Stimulated activated naive CD4-positive, alpha-beta T cell (primary cell): ENCODE measurements around the gene ZNHIT6.
"Not testable (repeated sequence)": the region's sequence is repeated elsewhere in the genome, so short reads cannot be mapped to it uniquely, and the experiment has no call there.

Experiments used
- DNase-seq, 6 experiments: peaks; one replicate each; lab custom pipeline; 2025; lab: John Stamatoyannopoulos, UW

Gene ZNHIT6

GRCh38 chr1:85665932-85666331 lies 42.3 kb downstream of the ZNHIT6 start:
- DNase-seq, result no peak

DNA sequence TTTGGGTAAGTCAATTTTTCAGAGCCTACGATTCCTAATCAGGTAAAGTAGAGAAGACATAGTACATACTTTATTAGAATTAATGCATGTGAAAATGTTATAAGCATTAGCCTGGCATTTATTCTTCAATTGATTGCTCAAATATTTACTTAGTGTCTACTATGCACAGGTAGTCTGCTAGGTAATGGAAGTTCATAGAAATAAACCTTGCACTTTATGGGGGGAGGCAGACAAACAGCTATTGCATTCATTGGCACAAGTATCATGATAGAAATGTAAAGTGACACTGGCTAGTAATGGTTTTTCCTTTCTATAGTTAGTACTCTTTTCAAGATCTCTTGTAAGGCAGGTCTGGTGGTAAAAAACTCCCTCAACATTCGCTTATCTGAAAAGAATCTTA lies 44.9 kb downstream of the ZNHIT6 start:
- DNase-seq, result no peak

GRCh38 chr1:85661767-85662166 lies 46.5 kb downstream of the ZNHIT6 start:
- DNase-seq, result no peak

DNA sequence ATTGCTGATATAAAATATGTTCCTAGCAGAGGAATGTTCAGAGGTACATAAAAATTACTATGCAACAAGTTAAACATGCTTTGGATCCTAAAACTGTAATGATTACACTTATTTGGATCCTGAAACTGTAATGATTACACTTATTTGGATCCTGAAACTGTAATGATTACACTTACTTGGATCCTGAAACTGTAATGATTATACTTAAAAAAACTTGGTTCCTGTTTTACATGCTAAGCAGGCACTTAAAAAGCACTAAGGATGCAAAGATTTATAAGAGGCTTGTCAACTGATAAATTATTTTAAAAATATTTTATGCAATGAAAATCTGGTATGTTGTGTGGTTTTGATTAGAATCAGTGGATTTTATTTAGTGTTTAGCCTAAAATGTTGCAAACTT lies 47.7 kb downstream of the ZNHIT6 start:
- DNase-seq, result no peak

GRCh38 chr1:85659174-85659573 lies 49.1 kb downstream of the ZNHIT6 start:
- no peak for DNase-seq

DNA sequence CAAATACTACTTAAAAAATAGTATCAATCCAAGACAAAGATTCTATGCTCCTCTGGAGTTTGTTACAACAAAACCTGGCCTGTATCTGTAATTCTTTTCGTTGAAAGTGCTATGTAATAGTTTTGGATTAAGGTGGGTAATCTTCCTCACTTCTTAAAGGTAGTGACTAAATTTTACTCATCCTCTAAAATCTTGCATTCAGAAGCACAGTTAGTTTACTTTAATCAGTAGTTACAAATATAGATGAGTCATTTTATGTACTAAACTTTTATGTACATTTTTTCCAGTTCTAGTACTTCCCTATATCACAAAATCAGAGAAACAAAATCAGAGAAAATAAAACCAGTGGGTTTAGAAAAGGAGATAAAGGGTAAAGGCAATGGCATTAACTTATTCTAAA lies 51.3 kb downstream of the ZNHIT6 start:
- no peak for DNase-seq

DNA sequence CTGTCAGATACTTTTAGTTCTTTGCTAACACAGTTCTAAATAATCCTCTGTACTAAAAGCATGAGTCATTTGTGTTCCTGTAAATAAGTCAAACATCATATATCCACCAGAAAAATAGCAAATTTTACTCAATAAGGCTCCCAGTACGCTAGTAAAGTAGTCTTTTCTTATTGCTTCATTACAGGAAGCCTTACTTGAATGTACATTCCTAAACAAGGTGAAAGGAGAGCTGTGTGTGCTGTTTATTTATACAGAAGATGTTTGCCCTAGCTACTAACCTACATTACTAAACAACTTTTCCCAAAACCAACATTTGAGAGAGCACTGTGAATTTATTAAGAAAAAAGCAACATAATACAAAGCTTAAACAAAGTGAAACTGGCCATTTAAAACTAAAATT lies 52.0 kb downstream of the ZNHIT6 start:
- no peak for DNase-seq

GRCh38 chr1:85655315-85655714 lies 52.9 kb downstream of the ZNHIT6 start:
- DNase-seq, result no peak

GRCh38 chr1:85654066-85654782 lies 54.0 kb downstream of the ZNHIT6 start:
- no peak for DNase-seq

- no peak for DNase-seq
Observed at GRCh38 chr1:85652327-85652726, 55.9 kb downstream of the ZNHIT6 start.

DNA sequence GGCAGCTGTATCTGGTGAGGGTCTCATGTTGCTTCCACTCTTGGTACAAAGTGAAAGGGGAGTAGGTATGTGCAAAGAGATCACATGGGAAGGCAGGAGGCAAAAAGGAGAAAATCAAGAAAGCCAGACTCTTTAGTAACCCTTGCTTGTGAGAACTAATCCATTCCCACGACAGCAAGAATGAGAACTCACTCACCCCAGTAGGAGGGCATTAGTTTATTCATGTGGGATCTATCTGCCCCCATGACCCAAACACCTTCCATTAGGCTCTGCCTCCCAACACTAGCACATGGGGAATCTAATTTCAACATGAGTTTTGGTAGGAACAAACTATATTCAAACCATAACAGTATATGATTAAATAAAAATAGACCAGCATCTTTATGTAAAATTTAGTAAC lies 57.6 kb downstream of the ZNHIT6 start:
- no peak for DNase-seq

GRCh38 chr1:85649591-85649990 lies 58.6 kb downstream of the ZNHIT6 start:
- no peak for DNase-seq

- not testable (repeated sequence) for DNase-seq
Observed at GRCh38 chr1:85641598-85642556, 66.4 kb downstream of the ZNHIT6 start.

DNA sequence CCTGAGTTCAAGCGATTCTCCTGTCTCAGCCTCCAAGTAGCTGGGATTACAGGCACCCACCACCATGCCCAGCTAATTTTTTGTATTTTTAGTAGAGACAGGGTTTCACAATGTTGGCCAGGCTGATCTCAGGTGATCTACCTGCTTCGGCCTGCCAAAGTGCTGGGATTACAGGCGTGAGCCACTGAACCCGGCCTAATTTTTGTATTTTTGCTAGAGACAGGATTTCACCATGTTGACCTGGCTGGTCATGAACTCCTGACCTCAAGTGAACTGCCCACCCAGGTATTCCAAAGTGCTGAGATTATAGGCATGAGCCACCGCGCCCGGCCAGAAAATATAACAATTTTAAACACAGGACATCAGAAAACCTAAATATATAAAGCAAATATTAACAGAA lies 68.3 kb downstream of the ZNHIT6 start:
- not testable (repeated sequence) for DNase-seq

GRCh38 chr1:85638412-85638811 lies 69.8 kb downstream of the ZNHIT6 start:
- no peak for DNase-seq

GRCh38 chr1:85630493-85630892 lies 77.7 kb downstream of the ZNHIT6 start:
- DNase-seq, result no peak

GRCh38 chr1:85629532-85629920 lies 78.7 kb downstream of the ZNHIT6 start:
- no peak for DNase-seq

DNA sequence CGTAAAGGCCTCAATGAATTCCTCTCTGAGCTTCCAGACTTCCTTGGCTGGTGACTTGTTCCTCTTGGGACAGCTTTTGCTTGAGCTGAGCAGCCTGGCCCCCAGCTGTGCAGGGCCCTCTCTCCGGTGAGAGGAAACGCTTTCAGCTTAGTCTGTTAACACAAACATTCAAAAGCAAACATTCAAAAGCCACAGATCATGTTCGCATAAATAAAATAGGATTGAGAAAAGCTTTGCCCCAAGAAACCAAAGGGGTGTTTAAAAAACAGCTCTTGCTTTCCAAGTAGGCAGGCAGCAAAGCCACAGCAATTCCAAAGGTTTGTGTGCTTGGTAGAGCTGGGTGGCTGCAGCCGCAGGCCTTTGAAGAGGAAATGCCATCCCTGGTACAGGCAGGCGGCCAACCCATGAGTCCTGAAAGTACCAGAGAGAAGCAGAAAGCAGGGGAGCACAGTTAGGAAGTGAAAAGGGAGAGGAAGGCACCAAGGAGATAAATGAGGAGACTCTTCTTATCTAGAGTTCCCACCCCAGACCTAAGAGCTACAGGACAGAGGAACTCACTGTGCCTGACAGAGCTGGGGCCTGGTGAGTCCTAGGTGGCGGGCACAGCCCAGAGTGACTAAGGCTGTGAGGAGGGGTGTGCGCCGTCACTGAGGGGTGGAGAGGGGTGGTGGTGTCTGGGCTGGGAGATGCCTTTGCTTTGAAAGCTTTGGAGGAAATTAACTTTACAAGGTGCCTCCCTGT lies 79.3 kb downstream of the ZNHIT6 start:
- no peak for DNase-seq

GRCh38 chr1:85626818-85627217 lies 81.4 kb downstream of the ZNHIT6 start:
- no peak for DNase-seq

- no peak for DNase-seq
Observed at GRCh38 chr1:85624361-85624760, 83.9 kb downstream of the ZNHIT6 start.

DNA sequence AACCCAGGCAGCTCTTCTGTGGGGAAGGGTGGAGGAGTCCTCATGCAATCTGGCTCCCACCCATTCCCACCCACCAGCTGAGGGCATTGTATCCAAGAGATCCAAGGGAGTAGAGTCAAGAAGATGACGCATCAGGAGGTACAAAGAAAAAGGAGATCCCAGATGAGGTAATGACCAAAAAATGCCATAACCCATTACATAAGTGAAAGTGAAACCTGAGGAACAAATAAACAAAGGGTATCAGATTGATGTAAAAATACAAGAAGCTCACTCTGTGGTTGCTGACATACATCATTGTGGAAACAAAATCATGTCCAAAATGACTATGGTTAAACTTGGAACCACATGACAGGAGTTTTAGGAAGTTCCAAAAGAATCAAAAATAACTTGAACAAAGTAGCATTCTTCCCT lies 85.2 kb downstream of the ZNHIT6 start:
- no peak for DNase-seq

GRCh38 chr1:85621430-85621829 lies 86.8 kb downstream of the ZNHIT6 start:
- no peak for DNase-seq
